ENCODE data around the gene EHMT1.

DNA sequence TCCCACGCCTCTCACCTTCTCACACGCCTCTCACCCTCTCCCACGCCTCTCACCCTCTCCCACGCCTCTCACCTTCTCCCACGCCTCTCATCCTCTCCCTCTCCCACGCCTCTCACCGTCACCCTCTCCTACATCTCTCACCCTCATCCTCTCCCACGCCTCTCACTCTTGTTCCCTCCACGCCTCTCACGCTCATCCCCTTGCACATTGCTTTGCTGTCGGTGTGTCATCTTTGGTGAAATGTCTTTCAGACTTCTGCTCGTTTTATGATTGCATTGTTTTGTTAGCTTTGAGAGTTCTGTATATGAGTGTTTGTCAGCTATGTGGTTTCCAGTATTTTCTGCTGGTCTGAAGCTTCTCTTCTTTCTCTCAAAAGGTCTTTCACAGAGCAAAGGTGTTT lies 102.7 kb downstream of the EHMT1 start:
- TF ChIP-seq POLR2A (conservative IDR thresholded peaks at IDR 0.05) (no peak), CTCF (IDR thresholded peaks at IDR 0.05 in 2 of 3, conservative IDR thresholded peaks at IDR 0.05 in 1 of 3; ENCODE audit: insufficient read depth in 2 of 3, low read depth in 1 of 3, low read length in 3 of 3) (no peak), ATF3 (IDR thresholded peaks at IDR 0.05) (no peak), ATF3 (CRISPR knock-in tag; conservative IDR thresholded peaks at IDR 0.05) (no peak), ZNF224 (CRISPR knock-in tag; IDR thresholded peaks at IDR 0.05) (no peak), ZKSCAN8 (CRISPR knock-in tag; IDR thresholded peaks at IDR 0.05) (no peak), ZBTB17 (CRISPR knock-in tag; IDR thresholded peaks at IDR 0.05) (no peak), NUFIP1 (IDR thresholded peaks at IDR 0.05; ENCODE audit: partially characterized antibody) (no peak), NFYB (IDR thresholded peaks at IDR 0.05; ENCODE audit: extremely low read depth, insufficient read length) (no peak), TAF15 (IDR thresholded peaks at IDR 0.05; ENCODE audit: low read depth, low read length) (no peak), SRSF7 (optimal IDR thresholded peaks at IDR 0.05; ENCODE audit: low read depth, low read length) (no peak), TCF7L2 (IDR thresholded peaks at IDR 0.05; ENCODE audit: low read depth, low read length) (no peak), PHB (CRISPR knock-in tag; IDR thresholded peaks at IDR 0.05) (no peak), RFX5 (IDR thresholded peaks at IDR 0.05; ENCODE audit: low read depth, low read length) (no peak)
- TF ChIP-seq, protein P1, sequence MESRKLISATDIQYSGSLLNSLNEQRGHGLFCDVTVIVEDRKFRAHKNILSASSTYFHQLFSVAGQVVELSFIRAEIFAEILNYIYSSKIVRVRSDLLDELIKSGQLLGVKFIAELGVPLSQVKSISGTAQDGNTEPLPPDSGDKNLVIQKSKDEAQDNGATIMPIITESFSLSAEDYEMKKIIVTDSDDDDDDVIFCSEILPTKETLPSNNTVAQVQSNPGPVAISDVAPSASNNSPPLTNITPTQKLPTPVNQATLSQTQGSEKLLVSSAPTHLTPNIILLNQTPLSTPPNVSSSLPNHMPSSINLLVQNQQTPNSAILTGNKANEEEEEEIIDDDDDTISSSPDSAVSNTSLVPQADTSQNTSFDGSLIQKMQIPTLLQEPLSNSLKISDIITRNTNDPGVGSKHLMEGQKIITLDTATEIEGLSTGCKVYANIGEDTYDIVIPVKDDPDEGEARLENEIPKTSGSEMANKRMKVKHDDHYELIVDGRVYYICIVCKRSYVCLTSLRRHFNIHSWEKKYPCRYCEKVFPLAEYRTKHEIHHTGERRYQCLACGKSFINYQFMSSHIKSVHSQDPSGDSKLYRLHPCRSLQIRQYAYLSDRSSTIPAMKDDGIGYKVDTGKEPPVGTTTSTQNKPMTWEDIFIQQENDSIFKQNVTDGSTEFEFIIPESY (CRISPR knock-in tag; IDR thresholded peaks at IDR 0.05): no peak
